ENCODE results near the gene ANXA5.

Gene ANXA5

GRCh38 chr4:121648516-121648915 is 48.3 kb downstream of the ANXA5 start:
- CTCF ChIA-PET, result no interaction called here
- no peak overlapping the region for H3K4me3 ChIP-seq (ENCODE audit: low read depth, low read length)
- TF ChIP-seq CTCF (IDR thresholded peaks at IDR 0.05; ENCODE audit: insufficient read depth, low read length, missing control alignments), result no peak
- no peak for DNase-seq (ENCODE audit: low read depth, low spot score)
- POLR2A ChIA-PET, result no interaction called here

- no peak for DNase-seq (ENCODE audit: low read depth, low spot score)
- CTCF ChIA-PET, result interaction anchor here (1.1 kb wide), 2 partner anchors 18 to 272 kb away, joined by 3 to 4 read pairs; no protein-coding TSS in a partner anchor
- POLR2A ChIA-PET, result no interaction called here
- H3K4me3 ChIP-seq (ENCODE audit: low read depth, low read length), result no peak overlapping the region
- no peak for TF ChIP-seq CTCF (IDR thresholded peaks at IDR 0.05; ENCODE audit: insufficient read depth, low read length, missing control alignments)
Measured at GRCh38 chr4:121642876-121643585, 53.7 kb downstream of the ANXA5 start.

- no peak for TF ChIP-seq CTCF (IDR thresholded peaks at IDR 0.05; ENCODE audit: insufficient read depth, low read length, missing control alignments)
- ChIA-PET CTCF (interaction anchor here (1.1 kb wide), 1 partner anchor 19 kb away, joined by 3 read pairs; no protein-coding TSS in a partner anchor), POLR2A (interaction anchor here (0.5 kb wide), 1 partner anchor 222 kb away, joined by 4 read pairs; no protein-coding TSS in a partner anchor)
- no peak overlapping the region for H3K4me3 ChIP-seq (ENCODE audit: low read depth, low read length)
- DNase-seq (ENCODE audit: low read depth, low spot score), result no peak
Measured at GRCh38 chr4:121642292-121642691, 54.5 kb downstream of the ANXA5 start.

- ChIA-PET CTCF (no interaction called here), POLR2A (no interaction called here)
- H3K4me3 ChIP-seq (ENCODE audit: low read depth, low read length), result no peak overlapping the region
- DNase-seq (ENCODE audit: low read depth, low spot score), result no peak
- no peak for TF ChIP-seq CTCF (IDR thresholded peaks at IDR 0.05; ENCODE audit: insufficient read depth, low read length, missing control alignments)
Measured at GRCh38 chr4:121633653-121634052, 63.1 kb downstream of the ANXA5 start.

- no peak overlapping the region for H3K4me3 ChIP-seq (ENCODE audit: low read depth, low read length)
- ChIA-PET CTCF (no interaction called here), POLR2A (no interaction called here)
- no peak for DNase-seq (ENCODE audit: low read depth, low spot score)
- TF ChIP-seq CTCF (IDR thresholded peaks at IDR 0.05; ENCODE audit: insufficient read depth, low read length, missing control alignments), result no peak
Measured at GRCh38 chr4:121632636-121633035, 64.1 kb downstream of the ANXA5 start.
